ENCODE results near the gene SIGLECL1.

The SIGLECL1 gene

GRCh38 chr19:51258165-51259160 is 7.6 kb downstream of the SIGLECL1 start:
- Histone ChIP-seq H3K4me3 (ENCODE audit: low read length) (no peak overlapping the region), H3K4me1 (ENCODE audit: insufficient read depth, low read length) (no peaks in the 10 kb centered on the region), H3K36me3 (ENCODE audit: insufficient read depth, low read length) (no peaks in the 10 kb centered on the region), H2AFZ (ENCODE audit: low read depth, low read length) (no peak overlapping the region), H3K27me3 (ENCODE audit: insufficient read depth, low read length) (peaks cover 2% of the 10 kb centered on the region), H3K9me3 (ENCODE audit: low read length) (no peaks in the 10 kb centered on the region)

DNA sequence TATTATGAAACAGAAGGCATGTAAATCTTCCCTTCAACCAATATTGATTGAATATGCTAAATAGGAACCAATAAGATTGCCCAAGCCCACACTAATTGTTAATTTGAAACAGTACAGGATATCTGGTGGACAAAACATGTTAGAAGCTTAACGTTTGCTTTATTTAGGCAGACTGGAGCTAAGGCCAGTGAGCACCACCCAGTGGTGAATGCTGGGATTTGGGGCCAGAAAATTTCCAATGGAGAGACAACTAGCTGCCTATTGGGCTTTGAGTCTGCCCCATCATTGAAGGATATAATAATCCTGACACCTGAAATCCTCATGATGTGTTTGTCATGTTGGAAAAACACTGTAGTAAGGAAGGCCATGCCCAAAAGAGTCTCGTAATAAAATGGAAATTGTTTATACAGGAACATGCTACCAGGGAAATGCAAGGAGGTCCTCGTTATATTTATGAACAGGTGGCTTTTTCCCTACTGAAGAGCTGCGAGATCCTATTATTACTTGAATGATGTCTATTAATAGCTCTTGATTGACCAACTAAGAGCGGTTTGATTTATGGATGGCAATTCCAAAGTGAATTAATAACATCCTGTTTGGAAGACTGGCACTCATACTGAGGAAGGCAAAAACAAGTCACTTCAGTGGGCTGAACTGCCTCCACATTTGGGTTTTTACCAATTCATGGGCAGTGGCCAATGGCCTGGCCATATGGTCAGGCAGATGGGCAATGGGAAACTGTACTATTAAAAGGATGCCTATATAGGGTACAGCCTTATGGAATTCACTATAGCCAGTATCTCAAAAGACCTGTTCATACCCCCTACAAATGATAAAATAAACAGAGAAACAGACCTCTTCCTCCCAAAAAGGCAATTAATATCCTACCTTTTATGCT is 8.7 kb downstream of the SIGLECL1 start:
- Histone ChIP-seq H3K4me1 (ENCODE audit: insufficient read depth, low read length) (no peaks in the 10 kb centered on the region), H3K4me3 (ENCODE audit: low read length) (no peak overlapping the region), H3K27me3 (ENCODE audit: insufficient read depth, low read length) (peaks cover 6% of the 10 kb centered on the region)

DNA sequence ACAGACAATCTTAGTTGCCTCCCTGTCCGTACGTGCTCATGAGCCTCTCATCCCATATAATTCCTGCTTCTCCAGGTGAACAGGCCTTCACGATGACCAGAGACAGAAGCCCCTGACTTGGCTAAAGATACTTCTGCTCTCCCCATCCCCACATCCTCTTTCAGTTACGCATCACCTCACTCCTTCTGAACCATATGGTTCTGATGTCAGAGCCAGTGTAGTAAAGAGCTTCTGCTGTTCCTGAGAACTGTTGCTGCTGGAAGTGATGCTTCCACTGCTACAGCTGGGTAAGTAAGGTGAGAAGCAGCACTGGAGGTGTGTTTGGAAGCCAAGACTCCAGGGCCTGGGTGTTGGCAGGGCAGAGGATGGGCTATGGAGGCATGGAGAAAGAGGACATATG is 12.9 kb downstream of the SIGLECL1 start:
- Histone ChIP-seq H3K4me3 (ENCODE audit: low read length) (no peak overlapping the region), H3K36me3 (ENCODE audit: insufficient read depth, low read length) (no peaks in the 10 kb centered on the region), H3K4me1 (ENCODE audit: insufficient read depth, low read length) (no peaks in the 10 kb centered on the region), H3K27me3 (ENCODE audit: insufficient read depth, low read length) (peaks cover 10% of the 10 kb centered on the region), H3K9me3 (ENCODE audit: low read length) (no peaks in the 10 kb centered on the region), H2AFZ (ENCODE audit: low read depth, low read length) (no peak overlapping the region)

More for the DNA sequence above, 8.7 kb downstream of the SIGLECL1 start:
- Histone ChIP-seq H3K9me3 (ENCODE audit: low read length) (no peaks in the 10 kb centered on the region), H3K36me3 (ENCODE audit: insufficient read depth, low read length) (no peaks in the 10 kb centered on the region), H2AFZ (ENCODE audit: low read depth, low read length) (no peak overlapping the region)

DNA sequence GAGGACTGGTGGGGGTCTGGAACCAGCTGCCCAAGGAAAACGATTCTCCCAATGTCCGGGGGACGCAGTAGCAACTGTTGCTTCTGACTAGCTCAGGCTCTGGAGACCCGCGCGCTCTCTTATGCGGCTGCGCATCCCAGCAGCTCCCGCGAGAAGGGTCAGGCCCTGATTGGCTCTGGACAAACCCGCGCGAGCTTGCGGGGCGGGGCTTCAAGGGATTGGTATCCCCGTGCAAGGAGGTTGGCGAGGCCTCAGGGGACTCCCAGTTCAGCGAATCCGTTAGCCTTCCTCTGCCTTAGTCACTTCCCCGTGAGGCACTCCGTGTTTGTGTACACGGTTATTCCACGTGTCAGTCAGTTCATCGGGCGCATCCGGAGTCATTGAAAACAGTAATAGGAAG is 20.2 kb downstream of the SIGLECL1 start:
- no peak overlapping the region for H3K4me3 ChIP-seq (ENCODE audit: low read length)
- no peaks in the 10 kb centered on the region for H3K9me3 ChIP-seq (ENCODE audit: low read length)
- H3K4me1 ChIP-seq (ENCODE audit: insufficient read depth, low read length) = peaks cover 6% of the 10 kb centered on the region
- no peak overlapping the region for H2AFZ ChIP-seq (ENCODE audit: low read depth, low read length)
- H3K36me3 ChIP-seq (ENCODE audit: insufficient read depth, low read length) = no peaks in the 10 kb centered on the region
- no peaks in the 10 kb centered on the region for H3K27me3 ChIP-seq (ENCODE audit: insufficient read depth, low read length)

GRCh38 chr19:51272183-51272810 is 21.4 kb downstream of the SIGLECL1 start:
- Histone ChIP-seq H3K4me3 (ENCODE audit: low read length) (no peak overlapping the region), H3K4me1 (ENCODE audit: insufficient read depth, low read length) (peaks cover 6% of the 10 kb centered on the region), H3K27me3 (ENCODE audit: insufficient read depth, low read length) (no peaks in the 10 kb centered on the region), H2AFZ (ENCODE audit: low read depth, low read length) (no peak overlapping the region), H3K36me3 (ENCODE audit: insufficient read depth, low read length) (no peaks in the 10 kb centered on the region), H3K9me3 (ENCODE audit: low read length) (no peaks in the 10 kb centered on the region)

DNA sequence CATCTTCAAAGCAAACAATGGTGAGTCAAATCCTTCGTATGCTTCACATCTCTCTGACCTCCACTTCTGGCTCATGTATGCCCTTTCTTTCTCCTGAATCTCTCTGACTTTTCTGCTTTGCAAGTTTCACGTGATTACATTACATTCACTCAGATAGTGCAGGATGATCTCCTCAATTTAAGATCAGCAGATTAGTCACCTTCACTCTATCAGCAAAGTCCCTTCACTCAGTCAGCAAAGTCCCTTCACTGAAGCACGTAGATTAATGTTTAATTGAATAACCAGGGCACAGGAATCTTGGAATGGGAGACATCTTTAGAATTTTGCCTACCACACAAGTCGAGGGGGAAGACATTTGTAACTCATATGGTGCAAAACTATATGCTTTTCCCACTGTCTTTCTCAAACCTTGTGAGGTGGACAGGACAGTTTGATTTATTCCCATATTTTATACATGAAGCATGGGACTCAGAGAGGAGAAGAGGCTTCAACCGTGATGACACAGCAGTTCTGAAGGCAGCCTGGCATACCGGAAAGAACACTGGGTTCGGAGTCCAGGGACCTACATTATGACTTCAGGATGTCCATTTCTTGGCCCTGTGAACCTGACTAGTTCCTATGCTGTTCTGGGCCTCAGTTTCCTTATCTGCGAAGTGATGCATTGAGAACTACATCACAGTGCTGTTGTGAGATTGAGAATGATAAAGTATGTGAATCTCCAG is 23.3 kb downstream of the SIGLECL1 start:
- H3K36me3 ChIP-seq (ENCODE audit: insufficient read depth, low read length) = no peaks in the 10 kb centered on the region
- no peaks in the 10 kb centered on the region for H3K9me3 ChIP-seq (ENCODE audit: low read length)
- peaks cover 6% of the 10 kb centered on the region for H3K4me1 ChIP-seq (ENCODE audit: insufficient read depth, low read length)
- no peaks in the 10 kb centered on the region for H3K27me3 ChIP-seq (ENCODE audit: insufficient read depth, low read length)
- no peak overlapping the region for H2AFZ ChIP-seq (ENCODE audit: low read depth, low read length)
- no peak overlapping the region for H3K4me3 ChIP-seq (ENCODE audit: low read length)

DNA sequence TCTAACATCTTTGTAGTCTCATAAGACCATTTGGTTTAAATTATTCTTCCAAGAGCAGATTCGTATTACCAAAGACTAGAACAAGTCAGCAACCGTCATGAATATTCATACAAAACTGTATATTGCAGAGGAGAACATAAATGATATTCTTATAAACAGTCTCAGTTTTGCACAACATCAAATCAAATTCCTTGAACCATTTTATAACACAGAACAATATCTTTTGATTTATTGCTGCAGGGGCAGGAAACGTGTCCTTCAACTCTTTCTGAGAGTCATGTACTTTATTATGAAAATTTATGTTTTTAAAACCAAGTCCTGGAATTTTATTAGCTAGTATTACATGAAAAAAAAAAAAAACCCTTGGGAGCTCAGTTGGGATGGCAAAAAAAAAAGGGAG is 26.2 kb downstream of the SIGLECL1 start:
- H3K36me3 ChIP-seq (ENCODE audit: insufficient read depth, low read length) = no peaks in the 10 kb centered on the region

GRCh38 chr19:51282335-51282734 is 31.5 kb downstream of the SIGLECL1 start:
- H3K9me3 ChIP-seq (ENCODE audit: low read length) = no peaks in the 10 kb centered on the region
- no peak overlapping the region for H3K4me3 ChIP-seq (ENCODE audit: low read length)
- no peak overlapping the region for H2AFZ ChIP-seq (ENCODE audit: low read depth, low read length)
- no peaks in the 10 kb centered on the region for H3K4me1 ChIP-seq (ENCODE audit: insufficient read depth, low read length)
- H3K27me3 ChIP-seq (ENCODE audit: insufficient read depth, low read length) = no peaks in the 10 kb centered on the region
- H3K36me3 ChIP-seq (ENCODE audit: insufficient read depth, low read length) = no peaks in the 10 kb centered on the region

More for the DNA sequence above, 26.2 kb downstream of the SIGLECL1 start:
- H3K4me1 ChIP-seq (ENCODE audit: insufficient read depth, low read length) = no peaks in the 10 kb centered on the region
- H3K9me3 ChIP-seq (ENCODE audit: low read length) = no peaks in the 10 kb centered on the region
- no peak overlapping the region for H3K4me3 ChIP-seq (ENCODE audit: low read length)
- no peak overlapping the region for H2AFZ ChIP-seq (ENCODE audit: low read depth, low read length)
- H3K27me3 ChIP-seq (ENCODE audit: insufficient read depth, low read length) = no peaks in the 10 kb centered on the region

DNA sequence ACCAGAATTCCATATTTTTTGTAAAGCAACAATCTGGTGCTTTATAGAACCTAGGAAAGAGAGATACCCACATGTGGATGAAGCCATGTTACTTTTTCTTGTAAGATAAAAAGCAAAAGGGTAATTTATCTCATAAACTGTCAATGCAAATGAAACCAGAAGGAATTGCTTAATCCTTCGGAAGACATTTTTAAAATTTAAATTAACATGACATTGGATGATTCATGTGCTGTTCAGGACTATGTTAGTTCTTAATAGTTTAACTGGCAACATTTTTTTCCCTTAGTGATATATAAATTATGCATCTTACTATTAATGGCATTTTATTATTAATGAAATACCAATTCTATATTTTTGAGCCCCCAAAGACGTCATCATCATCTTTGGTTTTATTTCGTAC is 34.8 kb downstream of the SIGLECL1 start:
- Histone ChIP-seq H3K9me3 (ENCODE audit: low read length) (no peaks in the 10 kb centered on the region), H3K27me3 (ENCODE audit: insufficient read depth, low read length) (no peaks in the 10 kb centered on the region), H3K4me3 (ENCODE audit: low read length) (no peak overlapping the region), H2AFZ (ENCODE audit: low read depth, low read length) (no peak overlapping the region), H3K36me3 (ENCODE audit: insufficient read depth, low read length) (no peaks in the 10 kb centered on the region), H3K4me1 (ENCODE audit: insufficient read depth, low read length) (no peaks in the 10 kb centered on the region)

GRCh38 chr19:51289635-51290034 is 38.8 kb downstream of the SIGLECL1 start:
- Histone ChIP-seq H3K27me3 (ENCODE audit: insufficient read depth, low read length) (peaks cover 8% of the 10 kb centered on the region), H3K4me3 (ENCODE audit: low read length) (no peak overlapping the region), H3K4me1 (ENCODE audit: insufficient read depth, low read length) (no peaks in the 10 kb centered on the region), H2AFZ (ENCODE audit: low read depth, low read length) (no peak overlapping the region), H3K36me3 (ENCODE audit: insufficient read depth, low read length) (no peaks in the 10 kb centered on the region), H3K9me3 (ENCODE audit: low read length) (no peaks in the 10 kb centered on the region)

DNA sequence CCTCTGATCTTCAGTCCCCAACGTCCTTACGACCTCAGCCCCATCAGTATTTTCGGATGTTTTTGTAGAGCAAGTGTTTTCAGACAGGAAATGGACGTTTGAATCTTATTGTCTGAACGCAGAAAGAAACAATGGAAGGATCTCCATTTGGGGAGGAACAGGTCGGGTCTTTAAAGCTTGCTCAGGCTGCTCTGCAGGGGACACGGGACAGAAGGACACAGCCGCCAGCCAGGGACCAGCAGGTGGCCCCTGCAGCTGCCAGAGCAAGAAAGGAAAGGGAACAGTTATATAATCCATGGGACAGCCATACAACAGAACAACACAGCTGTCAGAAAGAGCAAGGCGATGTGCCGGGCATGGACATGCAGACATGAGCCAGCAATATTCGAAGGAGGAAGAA is 42.1 kb downstream of the SIGLECL1 start:
- H3K27me3 ChIP-seq (ENCODE audit: insufficient read depth, low read length) = peaks cover 13% of the 10 kb centered on the region

DNA sequence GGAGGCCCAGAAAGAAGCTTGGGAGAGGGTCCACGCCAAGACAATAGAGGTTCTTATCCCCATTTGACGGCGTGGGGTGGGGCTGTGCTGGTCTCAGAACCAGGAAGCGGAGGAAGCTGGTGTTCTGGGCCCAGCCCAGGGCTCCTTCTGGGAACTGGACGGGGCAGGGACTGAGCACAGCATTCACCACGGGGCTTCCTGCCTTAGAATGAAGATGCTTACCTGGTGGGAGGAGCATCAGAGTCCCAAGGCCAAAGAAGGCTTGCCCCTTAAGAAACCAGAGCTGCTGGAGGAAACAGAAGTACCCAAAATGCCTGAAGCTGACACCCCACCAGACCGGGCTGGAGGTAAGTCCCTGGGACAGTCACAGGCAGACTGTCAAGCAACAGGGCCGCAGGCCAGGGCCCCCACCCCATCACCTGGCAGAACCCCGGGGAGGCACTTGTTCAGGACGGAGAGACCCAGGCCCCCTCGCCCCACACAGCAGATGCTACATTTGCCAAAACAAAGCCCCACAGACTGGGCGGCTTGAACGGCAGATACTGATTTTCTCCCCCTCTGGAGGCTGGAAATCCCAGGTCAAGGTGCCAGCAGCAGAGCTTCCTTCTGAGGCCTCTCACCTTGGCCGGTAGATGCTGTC is 42.8 kb downstream of the SIGLECL1 start:
- no peak overlapping the region for H3K4me3 ChIP-seq (ENCODE audit: low read length)
- H2AFZ ChIP-seq (ENCODE audit: low read depth, low read length) = no peak overlapping the region
- peaks cover 13% of the 10 kb centered on the region for H3K27me3 ChIP-seq (ENCODE audit: insufficient read depth, low read length)
- H3K9me3 ChIP-seq (ENCODE audit: low read length) = no peaks in the 10 kb centered on the region
- no peaks in the 10 kb centered on the region for H3K36me3 ChIP-seq (ENCODE audit: insufficient read depth, low read length)
- H3K4me1 ChIP-seq (ENCODE audit: insufficient read depth, low read length) = no peaks in the 10 kb centered on the region

More for the DNA sequence above, 42.1 kb downstream of the SIGLECL1 start:
- H3K4me1 ChIP-seq (ENCODE audit: insufficient read depth, low read length) = no peaks in the 10 kb centered on the region
- no peak overlapping the region for H3K4me3 ChIP-seq (ENCODE audit: low read length)
- no peak overlapping the region for H2AFZ ChIP-seq (ENCODE audit: low read depth, low read length)
- no peaks in the 10 kb centered on the region for H3K36me3 ChIP-seq (ENCODE audit: insufficient read depth, low read length)
- H3K9me3 ChIP-seq (ENCODE audit: low read length) = no peaks in the 10 kb centered on the region

Measured in neuron (in vitro differentiated cells).